GM12892 (cell line): ENCODE measurements around the gene OR6F1. TPM values are rescaled to one million over a fixed set of nuclear protein-coding genes. Genes with fewer than 3 reads are reported as not detected.
"Not testable (repeated sequence)": the region's sequence is repeated elsewhere in the genome, so short reads cannot be mapped to it uniquely, and the experiment has no call there.

Experiments used
- DNase-seq: peaks from one replicate; pipeline ENCODE4 v3.0.0; 2011; ENCODE audit not compliant: insufficient read length
- FAIRE-seq: peaks from 2 replicates; lab custom pipeline; 2011; peaks lifted over from hg19 to GRCh38; lab: Jason Lieb, UNC
- POLR2A ChIP-seq: IDR thresholded peaks from 2 replicates; pipeline ENCODE4 v1.6.1; 2011; ENCODE audit warnings: low read depth, low read length, control low read depth
- POLR2AphosphoS5 ChIP-seq: IDR thresholded peaks from 2 replicates; pipeline ENCODE4 v1.6.1; 2011; ENCODE audit warnings: low read depth, low read length, control low read depth
- TAF1 ChIP-seq: IDR thresholded peaks from 2 replicates; pipeline ENCODE4 v1.6.1; 2011; ENCODE audit warnings: low read depth, mild to moderate bottlenecking, control low read depth, low read length, borderline replicate concordance
- polyA plus RNA-seq: library from polyadenylated mRNA; unstranded; fragments of >200 nt; gene quantifications from one replicate; pipeline ENCODE4 v1.2.1, GENCODE V29; 2012; ENCODE audit warnings: missing spikeins, inconsistent platforms; ENCODE audit not compliant: missing spikeins

OR6F1 gene
- not detected for polyA plus RNA-seq

DNA sequence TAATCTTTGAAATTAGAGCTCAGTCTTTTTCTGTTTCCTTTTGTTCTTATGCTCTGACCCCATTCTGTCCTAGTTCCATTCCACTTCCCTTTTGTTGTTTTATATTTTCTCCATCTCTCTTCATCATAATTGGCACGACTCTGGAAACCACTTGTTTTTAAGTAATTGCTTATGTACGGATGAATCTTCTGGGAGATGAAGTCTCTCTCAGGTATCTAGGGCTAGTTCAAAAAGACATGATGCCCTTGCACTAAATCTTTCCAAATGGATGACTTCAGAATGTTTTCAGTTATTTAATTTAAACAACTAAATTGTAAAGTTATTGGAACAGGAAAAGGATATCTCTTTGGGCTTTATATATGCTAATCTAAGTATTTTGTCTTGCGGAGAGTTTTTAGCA, at the start of gene OR6F1:
Gene OR6F1, minus strand, starts transcription at position 101 of the 400 bp plus-strand sequence. CDS start 3,891 bp downstream, outside the sequence.
- DNase-seq = no peak
- TF ChIP-seq POLR2A = no peak
- no peak for TF ChIP-seq TAF1
- TF ChIP-seq POLR2AphosphoS5 = no peak
- no peak for FAIRE-seq

DNA sequence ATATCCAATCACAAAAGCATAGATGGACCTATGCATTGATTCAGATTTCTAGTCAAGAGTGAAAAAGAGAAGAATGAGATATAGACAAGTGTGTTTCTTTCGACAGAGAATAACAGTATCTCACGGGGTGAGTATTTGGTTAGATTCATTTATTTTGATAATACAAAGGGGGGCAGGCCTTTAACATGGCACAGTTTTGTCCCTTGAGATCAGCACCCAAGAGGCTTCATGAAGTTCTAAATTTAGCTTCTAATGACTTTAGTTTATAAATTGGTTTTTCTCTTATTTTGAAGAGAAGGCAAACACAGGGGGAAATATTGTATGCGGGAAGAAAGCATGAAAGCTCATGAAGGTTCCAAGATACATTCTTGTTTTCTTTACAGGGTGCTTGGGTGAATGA, 44.0 kb upstream of the OR6F1 start, which contains the start of gene OR1C1:
Gene OR1C1, minus strand, starts transcription at position 101 of the 400 bp plus-strand sequence. CDS start 2,150 bp downstream, outside the sequence.
- no peak for DNase-seq
- TF ChIP-seq TAF1 (no peak), POLR2A (no peak), POLR2AphosphoS5 (no peak)
- no peak for FAIRE-seq

DNA sequence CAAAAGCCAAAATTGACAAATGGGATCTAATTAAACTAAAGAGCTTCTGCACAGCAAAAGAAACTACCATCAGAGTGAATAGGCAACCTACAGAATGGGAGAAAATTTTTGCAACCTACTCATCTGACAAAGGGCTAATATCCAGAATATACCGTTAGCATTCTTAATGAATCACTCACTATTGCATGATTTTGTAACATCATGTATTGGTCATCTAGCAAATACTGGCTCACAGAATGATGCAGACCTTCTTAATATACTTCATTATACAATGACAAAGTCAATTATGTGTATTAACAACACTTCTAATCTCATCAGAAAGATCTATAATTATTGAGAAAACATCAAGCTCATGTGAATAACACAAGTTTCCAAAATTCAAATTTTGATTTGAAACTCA, 37.9 kb upstream of the OR6F1 start:
- DNase-seq, FAIRE-seq: not testable (repeated sequence)

DNA sequence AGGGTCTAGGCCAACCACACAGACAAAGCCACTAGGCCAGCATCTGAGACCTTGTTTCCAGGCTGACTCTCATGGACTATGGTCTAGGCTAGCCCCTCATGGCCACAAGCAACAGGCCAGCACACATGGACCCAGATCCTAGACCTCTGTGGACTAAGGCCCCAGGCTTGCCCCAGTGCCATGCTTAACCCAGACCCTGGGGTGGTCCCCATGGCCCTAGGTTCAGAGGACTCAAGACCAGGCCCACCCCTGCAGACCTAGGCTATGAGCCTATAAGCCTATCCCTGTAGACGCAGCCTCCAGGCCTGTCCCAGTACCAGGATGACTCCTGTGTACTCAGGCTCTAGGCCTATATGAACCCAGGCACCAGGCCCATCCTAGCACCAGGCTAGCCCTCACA, 33.4 kb upstream of the OR6F1 start:
- TF ChIP-seq POLR2AphosphoS5 (no peak), TAF1 (no peak), POLR2A (no peak)
- no peak for FAIRE-seq

DNA sequence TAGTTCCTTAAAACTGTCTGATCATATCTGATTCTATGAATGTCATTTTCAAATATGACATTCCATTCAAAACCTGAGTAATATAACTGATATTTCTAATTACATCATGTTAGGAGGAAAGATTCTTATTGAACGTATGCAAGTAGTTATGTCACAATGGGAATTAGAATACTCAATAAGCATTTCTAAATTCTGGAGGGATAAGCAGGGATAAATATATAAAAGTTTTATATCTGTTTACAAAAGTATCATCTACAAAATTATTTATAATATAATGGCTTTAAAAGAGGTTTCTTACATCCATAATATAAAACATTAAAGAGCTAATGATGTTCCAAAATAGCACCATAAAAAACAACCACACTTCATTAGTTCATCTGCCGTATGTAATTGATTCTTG, 31.6 kb upstream of the OR6F1 start, which contains the start of gene OR14A2:
Gene OR14A2, minus strand, starts transcription at position 101 of the 400 bp plus-strand sequence.
- FAIRE-seq (no peak), DNase-seq (no peak)
- no peak for TF ChIP-seq TAF1
- no peak for TF ChIP-seq POLR2AphosphoS5
- TF ChIP-seq POLR2A = no peak

More for the DNA sequence above, 33.4 kb upstream of the OR6F1 start:
- DNase-seq = no peak

DNA sequence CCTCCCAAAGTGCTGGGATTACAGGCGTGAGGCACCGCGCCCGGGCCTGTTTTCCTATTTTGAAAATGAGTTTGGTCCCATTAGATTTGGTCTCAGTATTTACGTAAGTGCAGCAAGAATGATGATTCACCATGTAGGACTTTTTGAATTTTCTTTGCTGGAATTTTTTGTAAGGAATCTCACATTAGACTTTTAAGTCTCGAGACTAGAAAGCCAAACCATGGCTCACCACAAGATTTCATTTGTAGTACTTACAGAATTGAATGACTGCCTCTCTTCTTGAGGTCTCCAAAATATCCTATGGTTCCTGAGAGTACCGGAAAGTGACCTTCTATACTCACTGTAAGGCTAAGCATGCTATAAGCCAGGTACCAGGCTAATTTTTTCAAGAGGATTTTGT, 31.2 kb upstream of the OR6F1 start:
- TF ChIP-seq TAF1 (no peak), POLR2A (no peak), POLR2AphosphoS5 (no peak)
- no peak for FAIRE-seq

DNA sequence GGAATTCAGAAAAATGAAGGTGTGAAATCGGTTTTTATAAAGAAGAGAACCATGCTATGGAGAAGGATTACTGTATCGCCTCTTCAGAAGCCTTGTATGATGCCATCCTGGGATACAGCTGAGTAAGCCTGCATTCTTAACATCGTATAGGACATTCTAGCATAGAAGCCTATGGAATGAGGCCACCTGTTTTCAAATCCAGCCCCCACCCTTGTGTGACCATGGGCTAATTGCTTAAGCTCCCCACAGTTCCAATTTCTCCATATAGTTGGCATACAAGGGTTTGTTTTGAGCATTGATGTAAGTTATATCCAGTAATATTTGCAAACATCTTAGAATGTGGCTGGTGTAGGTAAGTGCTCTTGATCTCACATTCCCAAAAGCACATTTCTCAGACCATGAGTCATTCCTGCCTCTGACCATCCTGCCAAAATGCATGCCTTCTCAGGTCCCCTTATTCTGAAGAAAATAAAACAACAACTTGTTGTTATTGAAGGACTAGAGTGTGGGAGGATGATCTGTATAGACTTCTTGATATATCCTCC, 30.0 kb upstream of the OR6F1 start:
- TF ChIP-seq TAF1 (no peak), POLR2A (no peak), POLR2AphosphoS5 (no peak)
- DNase-seq (no peak), FAIRE-seq (no peak)

More for the DNA sequence above, 31.2 kb upstream of the OR6F1 start:
- DNase-seq = no peak

DNA sequence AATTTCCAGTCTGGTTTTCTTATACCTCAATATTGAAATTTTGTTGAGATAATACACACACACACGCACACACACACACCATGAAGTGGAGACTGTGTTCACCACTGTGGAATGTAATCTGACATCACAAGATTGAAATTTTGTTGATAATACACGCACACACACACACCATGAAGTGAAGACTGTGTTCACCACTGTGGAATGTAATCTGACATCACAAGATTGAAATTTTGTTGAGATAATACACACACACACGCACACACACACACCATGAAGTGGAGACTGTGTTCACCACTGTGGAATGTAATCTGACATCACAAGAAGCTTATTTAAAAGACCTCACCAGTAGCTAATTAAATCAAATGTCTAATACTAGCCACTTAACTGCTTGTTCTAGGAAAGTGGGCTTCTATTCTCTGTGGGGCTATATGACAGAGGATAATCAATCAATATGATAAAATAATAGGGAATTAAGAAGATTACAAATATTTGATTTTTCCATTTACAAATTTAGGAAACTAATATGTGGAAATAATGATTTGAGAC, 25.8 kb upstream of the OR6F1 start:
- not testable (repeated sequence) for FAIRE-seq, DNase-seq

DNA sequence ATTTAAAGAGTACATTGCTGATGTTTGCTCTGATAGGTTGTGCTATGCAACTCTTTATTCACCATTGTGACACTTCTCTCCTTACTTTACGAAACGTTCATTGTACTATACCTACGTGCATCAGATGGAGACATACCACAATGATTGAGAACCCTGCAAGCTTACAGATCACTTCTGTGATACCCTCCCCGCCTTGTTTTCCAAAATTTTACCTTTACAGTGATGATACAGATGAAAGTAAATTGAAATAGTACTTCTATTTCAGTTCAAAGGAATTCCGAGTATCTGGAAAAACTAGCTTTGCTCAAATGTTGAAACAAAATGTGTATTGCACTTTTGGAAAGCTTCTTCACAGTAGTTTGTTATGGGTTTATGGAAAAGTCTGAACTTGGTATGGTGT, 25.3 kb upstream of the OR6F1 start:
- DNase-seq (no peak), FAIRE-seq (no peak)
- no peak for TF ChIP-seq TAF1
- TF ChIP-seq POLR2AphosphoS5 = no peak
- no peak for TF ChIP-seq POLR2A

DNA sequence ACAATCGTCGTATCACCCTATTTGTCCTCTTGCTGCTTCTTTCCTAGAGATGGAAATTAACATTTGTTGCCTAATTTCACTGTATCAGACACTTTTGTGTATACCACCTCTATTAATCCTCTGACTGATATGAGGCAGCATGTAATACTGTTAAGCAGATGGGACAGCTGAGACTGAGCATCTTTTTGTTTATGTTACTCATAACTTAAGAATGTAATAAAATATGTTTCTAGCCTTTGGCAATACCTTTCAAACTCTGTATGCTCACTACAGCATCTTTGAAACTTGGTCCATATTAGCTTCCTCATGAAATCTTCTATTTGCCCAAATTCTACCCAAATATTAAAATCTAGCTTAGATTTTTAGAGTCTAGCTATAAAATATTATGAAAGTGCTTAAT, 24.3 kb upstream of the OR6F1 start:
- no peak for FAIRE-seq
- TF ChIP-seq POLR2AphosphoS5 (no peak), TAF1 (no peak), POLR2A (no peak)
- DNase-seq = no peak

DNA sequence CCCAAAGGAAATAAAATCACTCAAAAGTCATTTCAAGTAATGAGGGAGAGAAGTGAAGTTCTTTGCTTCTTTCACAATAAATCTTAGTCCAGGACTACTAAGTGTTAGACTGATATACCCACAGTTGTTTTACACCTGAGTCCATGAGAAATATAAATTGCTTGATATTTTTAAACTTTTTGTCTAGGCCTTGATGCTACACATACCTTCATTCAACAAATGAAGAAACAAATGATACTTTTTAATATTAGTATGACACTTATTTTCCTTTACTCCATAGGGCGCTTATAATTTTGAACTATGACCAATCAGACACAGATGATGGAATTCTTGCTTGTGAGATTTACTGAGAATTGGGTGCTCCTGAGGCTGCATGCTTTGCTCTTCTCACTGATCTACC, 21.9 kb upstream of the OR6F1 start, which contains the start of gene OR14K1:
Gene OR14K1, plus strand, starts transcription at position 301 of the 400 bp plus-strand sequence. Its CDS starts 0 bp downstream, at position 301.
- FAIRE-seq (no peak), DNase-seq (no peak)
- TF ChIP-seq TAF1 (no peak), POLR2A (no peak), POLR2AphosphoS5 (no peak)

DNA sequence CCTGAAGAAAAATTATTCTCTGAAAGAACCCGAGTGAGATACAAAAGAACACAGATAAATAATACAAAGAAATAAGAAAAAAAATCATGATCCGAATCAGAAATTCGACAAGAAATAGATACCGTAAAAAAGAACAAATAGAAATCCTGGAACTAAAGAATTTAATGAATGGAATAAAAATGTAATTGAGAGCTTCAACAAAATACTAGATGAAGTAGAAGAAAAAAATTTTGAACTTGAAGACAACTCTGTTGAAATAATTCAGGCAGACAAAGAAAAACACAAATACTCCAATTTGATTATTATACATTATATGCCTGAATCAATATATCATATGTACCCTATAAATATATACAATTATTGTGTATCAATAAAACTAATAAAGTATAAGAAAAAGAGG, 4.8 kb upstream of the OR6F1 start:
- DNase-seq (no peak), FAIRE-seq (no peak)
- TF ChIP-seq POLR2A (no peak), TAF1 (no peak), POLR2AphosphoS5 (no peak)
